ENCODE results near the gene FAM83F. TPM values are rescaled to one million over a fixed set of nuclear protein-coding genes. Genes with fewer than 3 reads are reported as not detected.

The FAM83F gene
- total RNA-seq, 1 experiment from 2014 or later: 33.1 TPM

- BruUV-seq (replicated peaks): no TSS peak
- TF ChIP-seq CTCF (IDR thresholded peaks at IDR 0.05; ENCODE audit: unreplicated experiment): no peak
- no peaks in the 10 kb centered on the region for H3K27me3 Mint-ChIP-seq (ENCODE audit: insufficient read depth, unreplicated experiment)
- POLR2A ChIA-PET: interaction anchor here (0.6 to 12.8 kb wide), 17 partner anchors 11 to 723 kb away, joined by 3 to 174 read pairs (median 4); partner anchors contain the start of genes ADSL, ATF4, MIEF1 and RPL3
- no peaks in the 10 kb centered on the region for H3K9me3 Mint-ChIP-seq (ENCODE audit: unreplicated experiment)
- intact Hi-C loops (cut with micrococcal nuclease): loop anchor here (5.0 kb wide), 1 partner anchor 509 kb away; the partner anchor contains the start of gene RPS19BP1
- peak overlapping the region; percentile 95 for H3K27ac Mint-ChIP-seq (ENCODE audit: low read depth, unreplicated experiment)
- H3K4me1 Mint-ChIP-seq (ENCODE audit: insufficient read depth, unreplicated experiment): peaks cover 51% of the 10 kb centered on the region
- peak overlapping the region; percentile 65 for H3K4me3 Mint-ChIP-seq (ENCODE audit: unreplicated experiment)
- CTCF ChIA-PET: interaction anchor here (1.1 to 22.5 kb wide), 4 partner anchors 11 to 504 kb away, joined by 4 to 471 read pairs (median 9); partner anchors contain the start of gene RPS19BP1
- DNase-seq (ENCODE audit: unreplicated experiment): no peak
- peaks cover 6% of the 10 kb centered on the region for H3K36me3 Mint-ChIP-seq (ENCODE audit: insufficient read depth, unreplicated experiment)
These were observed 46.8 kb downstream of the FAM83F start for GRCh38 chr22:40041366-40042137.

GRCh38 chr22:40042312-40042711 lies 47.6 kb downstream of the FAM83F start:
- ChIA-PET CTCF (interaction anchor here (1.1 to 22.5 kb wide), 2 partner anchors 17 to 505 kb away, joined by 4 to 471 read pairs; partner anchors contain the start of gene RPS19BP1), POLR2A (interaction anchor here (0.9 to 12.8 kb wide), 9 partner anchors 19 to 522 kb away, joined by 3 to 174 read pairs (median 7); partner anchors contain the start of genes ADSL, ATF4 and TNRC6B)
- DNase-seq (ENCODE audit: unreplicated experiment): no peak
- no peak for TF ChIP-seq CTCF (IDR thresholded peaks at IDR 0.05; ENCODE audit: unreplicated experiment)
- no TSS peak for BruUV-seq (replicated peaks)
- H3K9me3 Mint-ChIP-seq (ENCODE audit: unreplicated experiment): no peaks in the 10 kb centered on the region
- no peaks in the 10 kb centered on the region for H3K27me3 Mint-ChIP-seq (ENCODE audit: insufficient read depth, unreplicated experiment)
- H3K27ac Mint-ChIP-seq (ENCODE audit: low read depth, unreplicated experiment): peak overlapping the region; percentile 95
- intact Hi-C loops (cut with micrococcal nuclease): loop anchor here (5.0 kb wide), 1 partner anchor 510 kb away; the partner anchor contains the start of gene RPS19BP1
- peaks cover 6% of the 10 kb centered on the region for H3K36me3 Mint-ChIP-seq (ENCODE audit: insufficient read depth, unreplicated experiment)
- H3K4me3 Mint-ChIP-seq (ENCODE audit: unreplicated experiment): peak overlapping the region; percentile 87
- H3K4me1 Mint-ChIP-seq (ENCODE audit: insufficient read depth, unreplicated experiment): peaks cover 51% of the 10 kb centered on the region

GRCh38 chr22:40043081-40043480 lies 48.3 kb downstream of the FAM83F start:
- ChIA-PET CTCF (interaction anchor here (0.5 to 1.3 kb wide), 3 partner anchors 42 to 508 kb away, joined by 3 to 7 read pairs (median 3); no protein-coding TSS in a partner anchor), POLR2A (interaction anchor here (0.6 to 12.8 kb wide), 32 partner anchors 11 to 724 kb away, joined by 3 to 174 read pairs (median 7); partner anchors contain the start of genes ADSL, ATF4, MIEF1 and RPL3)
- Mint-ChIP-seq H3K4me3 (ENCODE audit: unreplicated experiment) (peak overlapping the region; percentile 87), H3K9me3 (ENCODE audit: unreplicated experiment) (no peaks in the 10 kb centered on the region), H3K27me3 (ENCODE audit: insufficient read depth, unreplicated experiment) (no peaks in the 10 kb centered on the region), H3K27ac (ENCODE audit: low read depth, unreplicated experiment) (peak overlapping the region; percentile 95), H3K4me1 (ENCODE audit: insufficient read depth, unreplicated experiment) (peaks cover 48% of the 10 kb centered on the region), H3K36me3 (ENCODE audit: insufficient read depth, unreplicated experiment) (peaks cover 2% of the 10 kb centered on the region)
- peak; percentile 94 for DNase-seq (ENCODE audit: unreplicated experiment)
- intact Hi-C loops (cut with micrococcal nuclease): loop anchor here (5.0 kb wide), 1 partner anchor 511 kb away; the partner anchor contains the start of gene RPS19BP1
- BruUV-seq (replicated peaks): no TSS peak
- no peak for TF ChIP-seq CTCF (IDR thresholded peaks at IDR 0.05; ENCODE audit: unreplicated experiment)

GRCh38 chr22:40043793-40044101 lies 49.0 kb downstream of the FAM83F start:
- peak overlapping the region; percentile 95 for H3K27ac Mint-ChIP-seq (ENCODE audit: low read depth, unreplicated experiment)
- intact Hi-C loops (cut with micrococcal nuclease): loop anchor here (1.0 to 5.0 kb wide), 3 partner anchors 135 to 511 kb away; partner anchors contain the start of gene RPS19BP1
- no peak for DNase-seq (ENCODE audit: unreplicated experiment)
- no peaks in the 10 kb centered on the region for H3K36me3 Mint-ChIP-seq (ENCODE audit: insufficient read depth, unreplicated experiment)
- peaks cover 50% of the 10 kb centered on the region for H3K4me1 Mint-ChIP-seq (ENCODE audit: insufficient read depth, unreplicated experiment)
- peak overlapping the region; percentile 87 for H3K4me3 Mint-ChIP-seq (ENCODE audit: unreplicated experiment)
- H3K9me3 Mint-ChIP-seq (ENCODE audit: unreplicated experiment): no peaks in the 10 kb centered on the region
- H3K27me3 Mint-ChIP-seq (ENCODE audit: insufficient read depth, unreplicated experiment): no peaks in the 10 kb centered on the region
- TF ChIP-seq CTCF (IDR thresholded peaks at IDR 0.05; ENCODE audit: unreplicated experiment): no peak
- ChIA-PET POLR2A (interaction anchor here (0.6 to 12.8 kb wide), 52 partner anchors 10 to 813 kb away, joined by 3 to 174 read pairs (median 4); partner anchors contain the start of genes ADSL, ATF4, MIEF1 and RPL3), CTCF (interaction anchor here (0.7 to 1.3 kb wide), 6 partner anchors 22 to 509 kb away, joined by 3 to 8 read pairs (median 4); no protein-coding TSS in a partner anchor)
- TSS peak; percentile 89 for BruUV-seq (replicated peaks)

Data from MCF 10A (cell line).